ENCODE data around the gene ZSWIM1.
A peak's percentile ranks its signal among the peaks of the same experiment; 100 is the strongest.

ZSWIM1 gene

GRCh38 chr20:45909336-45909808, 28.3 kb downstream of the ZSWIM1 start:
- no peak for DNase-seq (ENCODE audit: low spot score)

GRCh38 chr20:45909817-45910669, 29.0 kb downstream of the ZSWIM1 start:
- DNase-seq (ENCODE audit: low spot score), result no peak

GRCh38 chr20:45910670-45911485, 29.9 kb downstream of the ZSWIM1 start:
- peak; percentile 55 for DNase-seq (ENCODE audit: low spot score)

- DNase-seq (ENCODE audit: low spot score), result peak; percentile 36
Observed at GRCh38 chr20:45911486-45912343, 30.7 kb downstream of the ZSWIM1 start, which contains the start of gene PLTP. Gene PLTP (minus strand): TSS chr20:45912155. CDS start chr20:45911452, 703 bp downstream.

GRCh38 chr20:45912344-45912682, 31.3 kb downstream of the ZSWIM1 start:
- no peak for DNase-seq (ENCODE audit: low spot score)

GRCh38 chr20:45913116-45913515, 32.1 kb downstream of the ZSWIM1 start:
- no peak for DNase-seq (ENCODE audit: low spot score)

- no peak for DNase-seq (ENCODE audit: low spot score)
Observed at GRCh38 chr20:45917790-45918141, 36.7 kb downstream of the ZSWIM1 start.

GRCh38 chr20:45918182-45918737, 37.2 kb downstream of the ZSWIM1 start:
- DNase-seq (ENCODE audit: low spot score), result no peak

- DNase-seq (ENCODE audit: low spot score), result no peak
Observed at GRCh38 chr20:45918779-45919537, 37.9 kb downstream of the ZSWIM1 start.

GRCh38 chr20:45919542-45920399, 38.7 kb downstream of the ZSWIM1 start:
- no peak for DNase-seq (ENCODE audit: low spot score)

- DNase-seq (ENCODE audit: low spot score), result no peak
Observed at GRCh38 chr20:45920462-45921336, 39.7 kb downstream of the ZSWIM1 start.

GRCh38 chr20:45921337-45922189, 40.5 kb downstream of the ZSWIM1 start:
- DNase-seq (ENCODE audit: low spot score), result no peak

GRCh38 chr20:45924391-45925261, 43.6 kb downstream of the ZSWIM1 start:
- no peak for DNase-seq (ENCODE audit: low spot score)

GRCh38 chr20:45925821-45926506, 44.9 kb downstream of the ZSWIM1 start:
- no peak for DNase-seq (ENCODE audit: low spot score)

- DNase-seq (ENCODE audit: low spot score), result no peak
Observed at GRCh38 chr20:45926731-45927070, 45.7 kb downstream of the ZSWIM1 start.

- DNase-seq (ENCODE audit: low spot score), result peak; percentile 66
Observed at GRCh38 chr20:45927071-45927878, 46.2 kb downstream of the ZSWIM1 start.

All from HuH-7.5 (cell line).